NCI-H2107 (cell line): Measurements from ENCODE around the gene GSTT2.
"Not testable (repeated sequence)": the region's sequence is repeated elsewhere in the genome, so short reads cannot be mapped to it uniquely, and the experiment has no call there.

Experiments used
- DNase-seq: peaks from one replicate; lab custom pipeline; 2025; lab: John Stamatoyannopoulos, UW

Gene GSTT2

DNA sequence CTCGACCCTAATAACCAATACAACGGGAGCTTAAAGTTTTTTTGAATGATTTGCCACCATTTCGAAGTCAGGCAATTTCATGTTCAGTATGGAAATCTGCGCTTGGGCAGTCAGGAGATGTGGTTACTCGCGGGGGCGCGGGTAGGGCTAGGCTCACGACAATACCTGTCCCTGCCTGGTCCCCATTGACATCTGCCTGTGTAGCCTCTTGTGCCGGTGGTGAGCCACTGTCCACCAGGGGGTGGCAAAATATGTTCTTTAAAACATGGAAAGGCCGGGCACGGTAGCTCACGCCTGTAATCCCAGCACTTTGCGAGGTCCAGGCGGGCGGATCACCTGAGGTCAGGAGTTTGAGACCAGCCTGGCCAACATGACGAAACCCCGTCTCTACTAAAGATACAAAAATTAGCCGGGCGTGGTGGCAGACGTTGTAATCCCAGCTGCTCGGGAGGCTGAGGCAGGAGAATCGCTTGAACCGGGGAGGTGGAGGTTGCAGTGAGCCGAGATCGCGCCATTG, 5.0 kb upstream of the GSTT2 start:
- DNase-seq, result not testable (repeated sequence)

DNA sequence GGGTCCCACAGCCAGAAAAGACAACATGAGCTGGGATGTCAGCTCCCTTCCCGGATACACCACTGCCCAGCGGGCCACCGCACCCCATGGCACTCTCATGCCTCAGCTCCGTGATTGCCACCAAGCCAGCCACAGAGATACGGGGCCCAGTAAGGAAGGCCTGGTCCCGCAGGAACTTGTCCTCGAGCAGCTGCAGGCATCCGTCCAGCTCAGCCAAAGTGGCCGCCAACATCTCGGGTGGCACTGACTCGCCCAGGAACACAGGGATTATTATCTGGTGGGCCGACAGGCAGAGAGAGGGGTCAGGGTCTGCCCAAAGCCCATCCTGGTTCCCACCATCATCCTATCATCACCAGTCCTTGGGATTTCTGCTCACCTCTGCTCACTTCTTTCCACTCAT, 2.6 kb upstream of the GSTT2 start:
- DNase-seq, result not testable (repeated sequence)

DNA sequence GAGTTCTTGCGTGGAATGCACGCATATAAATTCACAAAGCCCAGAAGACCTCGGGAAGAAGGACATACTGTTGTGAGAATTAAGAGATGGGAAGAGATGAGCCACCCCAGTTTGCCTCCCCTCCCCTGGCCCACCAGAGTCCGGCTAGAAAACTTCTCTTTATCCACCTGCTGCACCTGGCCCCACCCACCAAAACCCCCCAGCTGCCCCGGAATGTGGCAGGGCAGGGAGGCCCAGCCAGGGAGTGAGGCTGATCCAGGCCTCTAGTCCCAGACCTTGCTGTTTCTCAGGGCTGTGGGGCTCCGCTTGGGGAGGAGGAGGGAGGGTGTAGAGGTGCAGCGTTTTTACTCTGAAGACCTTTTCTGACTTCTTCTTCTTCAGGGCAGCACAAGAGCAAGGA, 633 bp downstream of the GSTT2 start:
- DNase-seq, result not testable (repeated sequence)

DNA sequence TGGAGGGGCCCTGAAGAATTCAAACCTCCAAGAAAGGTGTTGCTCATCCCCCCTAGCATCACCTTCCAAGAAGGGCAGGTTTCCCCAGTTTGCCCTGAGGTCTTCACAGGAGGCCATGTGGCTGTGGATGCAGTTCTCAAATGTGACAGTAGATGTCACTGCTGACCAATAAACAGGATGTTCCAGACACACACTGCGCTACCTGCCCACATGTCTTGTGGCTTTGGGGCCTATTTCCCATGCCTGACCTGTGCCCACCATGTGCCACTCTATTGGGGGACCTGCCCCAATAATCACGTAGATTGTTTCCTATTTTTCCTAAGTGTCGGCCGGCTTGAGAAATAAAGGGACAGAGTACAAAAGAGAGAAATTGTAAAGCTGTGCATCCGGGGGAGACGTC, 4.5 kb downstream of the GSTT2 start:
- DNase-seq, result no peak

DNA sequence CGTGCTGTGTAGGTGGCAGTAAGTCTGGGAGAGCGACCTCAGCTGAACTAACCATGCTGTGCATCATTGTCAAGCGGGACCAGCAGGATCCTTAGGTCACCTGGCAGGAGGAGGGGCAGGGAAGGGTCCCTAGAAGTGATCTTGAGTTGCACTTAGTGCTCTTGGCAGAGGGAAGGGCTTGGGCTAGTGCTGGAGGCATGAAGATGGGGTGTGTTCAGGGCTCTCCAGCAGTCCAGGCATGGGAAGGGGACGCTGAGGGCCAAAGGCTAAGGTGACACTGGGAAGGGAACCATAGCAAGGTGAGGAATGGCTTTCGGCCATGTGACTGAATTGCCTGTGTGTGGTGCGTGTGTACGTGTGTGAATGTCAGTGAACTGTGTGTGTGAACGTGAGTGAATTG, 6.2 kb downstream of the GSTT2 start:
- DNase-seq, result not testable (repeated sequence)

DNA sequence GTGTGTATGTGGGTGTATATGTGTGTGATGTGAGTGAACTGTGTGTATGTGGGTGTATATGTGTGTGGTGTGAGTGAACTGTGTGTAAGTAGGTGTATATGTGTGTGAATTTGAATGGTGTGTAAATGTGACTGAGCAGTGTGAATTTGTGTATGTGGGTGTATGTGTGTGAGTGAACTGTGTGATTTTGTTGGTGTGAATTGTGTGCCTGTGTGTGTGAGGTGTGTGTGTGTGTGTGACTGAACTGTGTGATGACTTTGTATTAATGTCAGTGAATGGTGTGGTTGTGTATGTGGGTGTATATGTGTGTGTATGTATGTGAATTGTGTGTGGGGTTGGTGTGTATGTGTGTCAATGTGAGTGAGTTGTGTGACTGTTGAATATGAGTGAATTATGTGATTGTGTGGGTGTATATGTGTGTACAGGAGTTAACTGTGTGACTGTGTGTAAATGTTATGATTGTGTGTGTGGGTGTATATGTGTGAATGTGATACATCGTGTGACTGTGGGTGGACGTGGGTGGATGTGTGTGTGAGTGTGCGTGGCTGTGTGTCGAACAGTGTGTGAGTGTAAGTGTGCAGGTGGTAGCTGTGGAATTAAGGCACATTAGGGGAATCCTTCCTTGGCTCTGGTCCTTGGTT, 6.7 kb downstream of the GSTT2 start:
- not testable (repeated sequence) for DNase-seq

DNA sequence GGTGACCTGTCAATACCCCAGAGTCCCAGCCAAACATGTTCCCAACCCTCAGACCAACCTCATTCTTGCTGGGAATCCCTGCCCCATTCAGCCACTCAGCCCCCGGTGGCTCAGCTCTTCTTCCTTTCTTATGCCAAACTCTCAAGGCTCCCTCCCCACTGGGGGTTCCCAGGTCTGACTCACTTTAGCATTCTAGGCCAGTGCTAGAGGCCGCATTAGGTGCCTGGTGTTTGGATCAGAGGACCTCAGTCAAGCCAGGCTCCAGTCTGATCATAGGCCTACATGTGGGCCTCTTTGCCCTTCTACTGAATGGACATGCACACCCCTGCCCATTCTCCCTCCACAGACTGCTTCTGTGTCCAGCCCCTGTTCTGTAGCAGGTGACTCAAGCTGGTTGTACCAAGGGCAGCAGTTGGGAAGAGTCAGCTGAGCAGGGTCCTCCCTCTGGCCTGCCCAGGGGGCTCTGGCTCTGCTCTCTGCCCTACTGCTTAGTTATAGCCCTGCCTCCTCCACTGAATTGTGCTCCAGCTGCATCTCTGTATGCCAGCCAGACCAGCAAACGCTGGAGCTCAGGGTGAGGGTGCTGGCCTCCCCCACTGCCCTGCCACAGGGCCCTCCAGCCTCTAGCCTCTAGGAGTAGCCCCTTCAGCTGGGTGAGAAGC, 9.8 kb downstream of the GSTT2 start:
- not testable (repeated sequence) for DNase-seq

DNA sequence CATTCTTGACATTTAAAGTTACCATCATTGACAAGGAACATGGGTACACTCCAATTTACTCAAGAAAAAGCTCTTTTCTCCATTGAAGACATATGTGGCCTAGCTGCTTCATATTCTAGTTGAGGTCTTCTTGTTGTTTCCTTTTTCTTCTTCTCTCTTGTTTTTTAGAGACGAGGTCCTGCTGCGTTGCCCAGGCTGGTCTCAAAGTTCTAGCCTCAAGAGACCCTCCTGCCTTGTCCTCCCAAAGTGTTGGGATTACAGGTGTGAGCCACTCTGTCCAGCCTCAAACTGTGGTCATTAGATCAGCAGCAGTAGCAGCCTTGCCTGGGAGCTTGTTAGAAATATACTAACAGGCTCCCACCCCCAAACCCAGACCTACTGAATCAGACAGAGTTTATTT, 13.1 kb downstream of the GSTT2 start:
- DNase-seq, result not testable (repeated sequence)

DNA sequence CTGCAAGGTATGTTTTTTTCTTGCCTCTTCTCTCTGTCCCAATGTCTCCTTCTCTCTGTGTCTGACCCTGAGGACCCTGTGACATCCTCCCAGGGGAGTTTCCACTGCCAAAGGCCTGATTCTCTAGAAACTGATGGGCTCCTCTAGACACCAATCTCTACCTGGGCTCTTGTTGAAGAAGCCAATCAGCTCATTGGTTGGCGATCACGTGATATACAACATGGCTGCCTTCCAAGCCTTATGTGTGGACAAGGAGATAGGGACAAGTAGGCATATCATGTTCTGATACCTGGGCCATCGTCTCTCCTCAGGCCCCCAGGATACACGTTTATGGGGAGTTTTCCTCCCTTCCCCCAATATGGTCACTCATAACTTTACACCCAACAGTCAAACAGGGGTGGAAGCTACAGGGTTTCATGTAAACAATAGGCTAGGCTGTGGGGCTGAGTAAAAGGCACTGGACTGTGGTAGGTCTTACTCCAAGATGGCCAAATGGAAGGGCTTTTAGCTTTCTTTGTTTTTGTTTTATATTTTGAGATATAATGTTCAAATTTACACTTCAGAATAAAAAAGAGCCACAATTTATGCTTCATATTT, 13.7 kb downstream of the GSTT2 start:
- DNase-seq, result not testable (repeated sequence)

DNA sequence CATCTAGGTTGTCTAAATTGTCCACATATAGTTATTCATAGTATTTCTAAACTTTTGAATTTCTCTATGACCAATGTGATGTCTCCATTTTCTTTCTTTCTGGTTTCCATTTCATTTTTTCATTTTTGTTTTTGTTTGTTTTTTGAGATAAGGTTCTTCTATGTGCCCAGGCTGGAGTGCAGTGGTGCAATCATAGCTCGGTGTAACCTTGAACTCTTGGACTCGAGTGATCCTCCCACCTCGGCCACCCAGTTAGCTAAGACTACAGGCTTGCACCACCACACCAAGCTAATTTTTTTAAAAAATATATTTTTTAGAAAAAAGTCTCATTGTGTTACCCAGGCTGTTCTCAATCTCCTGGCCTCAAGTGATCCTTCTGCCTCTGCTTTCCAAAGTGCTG, 17.2 kb downstream of the GSTT2 start:
- DNase-seq, result no peak

DNA sequence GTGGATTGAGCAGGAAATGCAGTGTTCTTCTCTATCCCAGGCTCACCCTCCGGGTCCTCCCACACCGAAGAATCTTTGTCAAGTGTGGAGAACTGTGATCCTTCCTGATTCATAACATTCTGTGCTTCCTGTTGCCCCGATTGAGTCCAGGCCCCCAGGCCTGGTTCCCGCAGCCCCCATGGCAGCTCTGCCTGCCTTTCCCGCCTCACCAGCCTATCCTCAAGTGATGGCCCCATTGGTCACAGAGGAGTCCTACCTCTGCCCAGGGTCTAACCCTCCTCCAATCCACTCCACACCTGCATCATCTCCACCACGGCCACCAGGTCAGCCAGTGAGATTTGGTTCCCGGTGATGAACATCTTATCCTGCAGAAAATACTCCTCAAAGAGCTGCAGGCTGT, 19.8 kb downstream of the GSTT2 start:
- not testable (repeated sequence) for DNase-seq

DNA sequence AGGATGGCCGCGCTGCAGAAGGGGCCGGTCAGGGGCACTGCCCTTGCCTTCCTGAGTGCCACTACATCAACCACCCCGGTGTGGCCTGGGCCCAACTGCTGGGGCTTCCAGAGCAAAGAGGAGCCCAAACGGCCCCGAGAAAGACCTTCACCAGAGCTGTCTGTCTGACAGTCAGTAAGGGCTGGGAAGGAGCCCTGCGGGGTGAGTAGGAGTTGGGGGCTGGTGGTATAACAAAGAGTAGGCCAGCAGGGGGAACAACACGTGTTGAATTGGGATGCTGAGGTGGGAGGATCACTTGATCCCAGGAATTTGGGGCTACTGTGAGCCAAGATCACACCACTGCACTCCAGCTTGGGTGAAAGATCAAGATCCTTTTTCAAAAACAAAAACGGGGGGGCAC, 21.4 kb downstream of the GSTT2 start:
- DNase-seq, result no peak

DNA sequence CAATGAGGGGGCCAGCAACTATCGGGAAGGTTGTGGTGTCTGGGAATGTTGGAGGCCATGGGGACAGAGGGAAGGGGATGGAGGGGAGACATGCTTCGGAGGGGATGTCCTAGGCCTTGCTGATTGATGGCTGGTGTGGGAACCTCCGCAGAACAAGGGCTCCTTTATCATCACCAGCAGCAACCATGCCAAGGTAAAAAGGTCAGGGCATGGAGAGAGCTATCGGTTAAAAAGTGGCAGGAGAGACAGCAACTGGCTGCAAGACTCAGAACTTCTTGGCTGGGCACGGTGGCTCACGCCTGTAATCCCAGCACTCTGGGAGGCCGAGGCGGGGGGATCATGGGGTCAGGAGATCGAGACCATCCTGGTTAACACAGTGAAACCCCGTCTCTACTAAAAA, 22.3 kb downstream of the GSTT2 start:
- no peak for DNase-seq

DNA sequence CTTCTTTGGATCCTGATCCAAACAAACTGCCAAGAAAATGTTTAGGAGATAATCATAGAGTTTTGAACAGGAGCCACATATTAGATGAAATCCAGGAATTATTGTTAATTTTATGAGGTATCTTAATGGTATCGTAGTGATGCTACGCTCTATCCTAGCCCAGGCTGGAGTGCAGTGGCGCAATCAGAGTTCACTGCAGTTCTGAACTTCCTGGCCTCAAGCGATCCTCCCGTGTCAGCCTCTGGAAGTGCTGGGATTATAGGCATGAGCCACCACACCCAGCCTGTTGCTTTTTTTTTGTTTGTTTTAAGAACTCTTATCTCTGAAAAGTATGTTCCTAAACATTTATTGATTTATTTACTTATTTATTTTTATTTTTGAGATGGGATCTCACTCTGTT, 22.9 kb downstream of the GSTT2 start:
- DNase-seq, result no peak

DNA sequence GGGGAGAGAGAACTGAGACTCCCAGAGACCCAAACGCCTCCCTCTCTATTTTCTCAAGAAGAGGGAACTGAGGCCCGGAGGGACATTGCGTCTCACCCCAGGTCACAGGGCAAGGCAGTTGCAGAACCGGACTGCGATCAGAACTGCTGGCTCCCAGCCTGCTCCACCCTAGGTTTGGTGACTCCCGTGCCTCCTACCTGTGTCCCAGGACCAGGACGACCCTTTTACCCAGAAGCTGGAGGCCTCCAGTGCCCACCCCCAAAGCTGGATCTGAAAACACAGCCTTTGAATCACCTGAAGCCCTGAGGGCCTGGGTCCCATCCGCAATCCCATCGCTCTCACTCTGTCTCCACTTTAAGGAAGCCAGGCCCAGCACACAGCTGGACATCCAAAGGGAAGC, 24.0 kb downstream of the GSTT2 start:
- no peak for DNase-seq

DNA sequence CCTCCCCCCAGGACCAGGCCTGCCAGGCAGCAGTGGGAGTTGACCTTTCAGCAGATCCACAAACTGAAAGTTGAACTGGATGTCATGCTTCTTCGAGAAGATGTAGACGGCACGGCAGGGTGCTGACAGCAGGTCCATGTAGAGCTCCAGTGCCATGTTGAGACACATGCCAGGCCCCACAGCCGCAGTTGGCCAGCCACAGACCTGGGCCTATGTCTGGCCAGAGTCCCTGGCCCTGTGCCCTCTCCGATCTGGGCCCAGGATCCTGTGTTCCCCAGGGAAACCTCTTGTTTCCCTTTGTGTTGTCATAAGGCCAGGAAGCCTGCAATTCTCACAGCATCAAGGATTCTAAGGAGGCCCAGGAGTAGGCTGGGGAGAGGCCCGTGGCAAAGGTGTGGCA, 25.3 kb downstream of the GSTT2 start, which contains the start of gene GSTT4:
TSS of gene GSTT4 (minus strand) at position 253 of the 400 bp plus-strand sequence. CDS start at position 156, 97 bp downstream.
- no peak for DNase-seq

DNA sequence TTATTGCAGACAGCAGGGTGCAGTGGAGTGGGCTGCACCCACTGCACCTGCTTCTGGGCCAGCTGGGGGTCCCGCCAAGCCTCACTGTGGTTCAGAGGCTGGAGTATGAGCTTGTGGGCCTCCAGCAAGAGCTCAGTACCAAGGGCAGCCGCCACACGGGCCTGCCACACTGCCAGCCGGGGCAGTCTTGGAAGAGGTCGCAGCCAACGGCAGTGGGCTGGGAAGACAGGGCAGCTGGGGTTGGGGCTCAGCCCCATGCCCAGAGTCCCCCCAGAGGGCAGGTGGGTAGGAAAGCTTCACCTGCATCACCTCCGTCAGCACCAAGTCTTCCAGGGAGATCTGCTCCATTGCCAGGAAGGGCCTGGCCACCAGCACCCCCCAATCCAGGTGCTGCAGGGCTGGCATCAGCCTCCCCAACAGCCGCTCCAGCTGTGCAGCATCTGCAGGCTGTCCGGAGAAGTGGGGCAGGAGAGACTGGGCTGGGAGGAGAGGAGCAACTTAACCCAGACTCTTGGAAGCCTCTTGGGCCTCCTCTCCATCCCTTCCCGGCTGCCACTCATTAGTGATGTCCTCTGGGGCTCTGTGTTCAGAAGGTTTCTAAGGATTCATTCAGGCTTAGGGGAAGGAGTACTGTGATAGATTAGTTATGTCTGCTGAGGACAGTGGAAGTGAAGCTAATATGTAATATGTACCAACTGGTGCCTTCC, 26.4 kb downstream of the GSTT2 start:
- no peak for DNase-seq

DNA sequence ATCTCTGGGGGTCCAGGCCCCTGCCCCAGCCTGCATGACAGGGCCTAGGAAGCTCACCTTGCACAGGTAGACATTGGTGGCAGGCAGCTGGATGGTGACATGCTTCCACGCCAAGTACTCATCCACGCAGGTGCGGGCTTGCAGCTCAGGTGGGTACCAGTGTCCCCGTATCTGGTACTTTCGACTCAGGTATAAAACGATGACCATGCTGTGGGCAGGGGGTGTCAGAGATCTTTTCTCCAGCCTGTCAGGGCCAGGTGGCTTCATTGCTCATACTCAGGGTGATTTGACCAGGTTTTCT, 26.9 kb downstream of the GSTT2 start:
- no peak for DNase-seq

DNA sequence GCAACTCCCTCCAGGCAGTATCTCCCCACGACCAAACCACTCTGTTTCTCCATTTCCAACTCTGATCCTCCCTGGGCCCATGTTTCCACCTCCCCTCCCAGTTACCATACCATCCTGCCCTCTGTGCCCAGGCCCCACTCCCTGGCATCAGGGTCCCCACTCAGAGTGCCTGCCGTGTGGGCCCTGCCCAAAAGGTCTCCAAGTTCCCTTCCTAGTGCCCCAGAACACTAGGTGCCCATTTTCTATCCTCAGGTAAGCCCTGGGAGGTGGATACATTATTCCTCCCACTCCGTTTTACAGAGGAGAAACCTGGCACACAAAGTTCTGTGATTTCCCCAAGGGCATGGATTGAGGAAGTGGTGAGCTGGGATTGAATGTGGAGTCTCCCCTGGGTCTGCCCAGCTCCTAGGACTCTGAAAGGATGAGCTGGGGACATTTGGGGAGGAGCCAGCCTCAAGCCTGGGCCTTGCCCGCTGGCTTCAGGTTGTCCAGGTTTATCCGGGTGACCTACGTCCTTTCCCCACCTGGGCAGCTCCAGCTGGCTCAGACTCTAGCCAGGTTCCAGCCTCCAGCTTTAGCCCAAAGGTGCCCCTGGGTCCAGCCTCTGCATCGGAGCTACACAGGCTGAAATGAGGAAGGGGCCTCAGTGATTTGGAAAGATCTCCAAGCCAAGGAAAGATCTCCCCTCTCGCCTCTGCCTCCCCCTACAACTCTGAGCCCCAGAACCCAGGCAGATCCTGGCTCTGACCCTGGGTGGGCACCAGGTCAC, 27.5 kb downstream of the GSTT2 start:
- no peak for DNase-seq

DNA sequence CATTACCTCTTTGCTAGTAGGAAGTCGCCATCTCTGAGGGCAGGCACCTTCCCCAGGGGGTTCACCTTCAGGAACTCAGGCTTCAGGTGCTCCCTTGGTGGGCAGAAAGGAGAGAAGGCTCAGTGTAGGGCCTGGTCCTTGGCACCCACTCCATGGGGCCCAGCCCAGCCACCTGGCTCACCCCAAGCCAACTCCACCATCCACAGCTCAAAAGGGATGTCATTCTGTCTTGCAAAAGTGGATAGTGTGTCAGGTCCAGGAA, 28.0 kb downstream of the GSTT2 start:
- no peak for DNase-seq

DNA sequence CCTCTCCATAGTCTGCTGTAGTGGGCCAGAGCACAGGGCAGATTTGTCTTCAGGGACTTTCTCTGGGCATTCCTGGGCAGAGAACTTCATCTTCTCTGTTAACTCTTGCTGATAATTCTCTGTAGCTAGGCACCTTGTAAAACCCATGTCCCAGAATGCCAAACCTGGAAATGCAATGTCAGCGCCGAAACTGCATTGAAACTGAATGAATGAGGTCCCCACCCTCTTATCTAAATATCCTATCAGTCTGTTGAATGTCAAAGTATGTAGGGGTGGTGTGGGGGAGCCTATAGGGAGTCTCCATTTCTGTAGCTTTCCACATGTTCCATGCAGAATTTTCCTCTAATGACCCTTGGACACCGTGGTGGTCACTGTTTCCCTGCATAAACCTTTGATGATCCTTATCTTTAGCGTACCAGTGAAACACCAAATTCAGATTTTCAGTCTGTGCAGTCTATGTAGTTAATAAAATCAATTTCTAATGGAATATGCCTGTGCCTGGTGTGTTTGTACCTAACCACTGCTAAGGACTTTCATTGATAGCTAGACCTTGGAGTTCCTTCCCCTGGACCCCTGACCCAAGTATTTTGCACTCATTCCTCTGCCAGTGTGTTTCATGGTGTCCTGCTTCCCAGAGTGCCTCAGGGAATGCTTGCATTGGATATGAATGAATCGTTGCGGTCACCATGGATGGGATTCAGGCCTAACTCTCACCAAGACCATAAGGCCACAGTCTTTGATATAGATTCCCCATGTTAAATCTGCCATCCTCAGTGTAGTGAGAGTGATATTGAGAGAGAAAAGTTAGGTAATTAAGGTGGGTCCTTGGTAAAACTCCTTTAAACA, 28.7 kb downstream of the GSTT2 start:
- no peak for DNase-seq
